HG03066 (cell line): ENCODE results near the gene SMAGP.
"Not testable (repeated sequence)": the region's sequence is repeated elsewhere in the genome, so short reads cannot be mapped to it uniquely, and the experiment has no call there.

Experiments
- ATAC-seq: cut with Tn5 transposase; IDR thresholded peaks from one replicate; pipeline ENCODE4 v1.9.1; 2021; ENCODE audit warnings: low read depth; ENCODE audit not compliant: unreplicated experiment

The SMAGP gene

GRCh38 chr12:51265024-51265423 lies 5.2 kb downstream of the SMAGP start:
- ATAC-seq = no peak

- no peak for ATAC-seq
Observed at GRCh38 chr12:51264297-51264696, 5.9 kb downstream of the SMAGP start.

DNA sequence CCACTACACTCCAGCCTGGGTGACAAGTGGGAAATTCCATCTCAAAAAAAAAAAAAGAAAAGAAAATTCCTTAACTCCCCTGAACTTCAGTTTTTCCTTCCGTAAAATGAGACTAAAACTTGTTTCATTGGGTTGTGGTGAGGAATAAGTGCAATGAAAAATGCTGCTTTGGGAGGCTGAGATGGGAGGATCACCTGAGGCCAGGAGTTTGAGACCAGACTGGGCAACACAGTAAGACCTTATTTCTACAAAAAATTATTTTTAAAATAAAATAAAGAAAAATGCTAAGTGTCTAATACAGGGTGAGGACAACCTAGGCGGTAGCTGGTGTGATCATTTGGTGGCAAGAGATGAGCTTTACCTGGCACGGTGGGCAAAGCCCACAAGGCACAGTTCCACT lies 6.9 kb downstream of the SMAGP start:
- ATAC-seq = no peak

GRCh38 chr12:51262758-51263177 lies 7.4 kb downstream of the SMAGP start:
- ATAC-seq = no peak

GRCh38 chr12:51259600-51259999 lies 10.6 kb downstream of the SMAGP start:
- not testable (repeated sequence) for ATAC-seq

GRCh38 chr12:51254536-51254935 lies 15.7 kb downstream of the SMAGP start:
- ATAC-seq = no peak

DNA sequence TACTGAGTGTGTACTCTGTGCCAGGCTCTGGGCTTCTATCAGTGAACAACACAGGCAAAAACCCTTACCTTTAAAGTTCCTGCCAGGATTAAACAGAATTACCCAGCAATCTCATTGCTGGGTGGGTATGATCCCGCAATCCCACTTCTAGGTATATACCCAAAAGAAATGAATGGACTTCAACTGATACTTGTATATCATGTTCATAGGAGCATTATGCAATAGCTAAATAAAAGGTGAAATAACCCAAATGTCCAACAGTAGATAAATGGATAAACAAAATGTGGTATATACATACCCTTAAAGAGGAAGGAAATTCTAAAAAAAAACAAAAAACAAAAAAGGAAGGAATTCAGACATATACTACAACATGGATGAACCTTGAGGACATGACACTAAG lies 16.9 kb downstream of the SMAGP start:
- no peak for ATAC-seq

DNA sequence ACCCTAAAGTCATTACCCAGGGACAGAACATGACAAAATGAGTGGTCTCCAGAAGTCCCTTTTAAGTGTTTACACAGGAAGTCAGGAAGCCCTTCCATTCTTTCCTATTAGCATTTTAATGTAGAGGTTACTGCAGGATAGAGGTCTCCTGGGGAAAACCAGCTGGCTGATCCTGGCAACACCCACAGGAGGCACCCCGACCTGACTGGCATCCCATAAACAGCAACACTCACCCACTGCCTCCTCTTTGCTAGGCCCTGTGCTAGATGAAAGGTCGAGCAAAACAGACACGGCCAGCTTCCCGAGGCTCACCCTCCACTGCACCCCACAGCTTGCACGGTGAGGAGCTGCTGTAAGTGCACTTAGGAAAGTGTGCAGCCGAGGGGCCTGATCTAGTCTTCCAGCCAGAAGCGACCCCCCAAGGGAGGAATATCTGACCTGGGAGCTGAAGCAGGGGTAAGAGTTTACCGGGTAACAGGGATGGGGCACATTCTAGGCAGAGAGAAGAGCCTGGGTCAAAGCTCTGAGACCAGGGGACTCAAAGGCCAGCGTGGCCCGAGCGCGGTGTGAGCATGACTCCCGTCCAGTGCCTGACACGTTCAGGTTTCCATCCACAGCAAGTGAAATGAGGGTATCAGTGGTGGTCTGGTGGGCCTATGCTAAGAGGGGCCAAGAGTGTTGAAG lies 22.6 kb downstream of the SMAGP start:
- no peak for ATAC-seq

DNA sequence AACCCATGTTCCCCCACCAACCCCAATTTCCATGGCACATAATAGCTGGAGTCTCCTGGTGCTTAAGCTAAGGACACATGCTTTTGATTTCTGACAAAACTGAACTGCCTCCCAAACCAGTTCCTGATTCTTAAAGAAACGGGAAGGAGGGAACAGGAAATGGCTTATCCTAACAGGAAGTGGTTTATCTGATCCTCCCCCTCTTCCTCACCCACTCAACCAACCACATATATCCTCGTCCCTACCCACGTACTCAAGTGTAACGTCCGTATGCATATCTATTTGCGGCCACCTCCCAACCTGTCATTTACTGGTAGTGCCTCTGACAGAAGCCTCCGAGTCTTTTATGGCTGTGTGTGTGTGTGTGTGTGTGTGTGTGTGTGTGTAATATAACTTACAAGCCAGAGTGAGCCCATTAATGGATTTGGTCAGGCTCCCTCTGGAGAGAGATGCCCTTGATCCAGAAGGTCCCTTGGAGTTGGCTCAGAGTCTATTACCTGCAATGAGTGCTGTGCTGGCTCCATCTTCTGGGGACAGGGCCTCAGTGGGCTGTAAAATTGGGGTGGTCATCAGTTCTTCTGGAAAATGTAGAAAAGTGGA lies 23.9 kb downstream of the SMAGP start:
- no peak for ATAC-seq

GRCh38 chr12:51245476-51246253 lies 24.6 kb downstream of the SMAGP start:
- no peak for ATAC-seq

DNA sequence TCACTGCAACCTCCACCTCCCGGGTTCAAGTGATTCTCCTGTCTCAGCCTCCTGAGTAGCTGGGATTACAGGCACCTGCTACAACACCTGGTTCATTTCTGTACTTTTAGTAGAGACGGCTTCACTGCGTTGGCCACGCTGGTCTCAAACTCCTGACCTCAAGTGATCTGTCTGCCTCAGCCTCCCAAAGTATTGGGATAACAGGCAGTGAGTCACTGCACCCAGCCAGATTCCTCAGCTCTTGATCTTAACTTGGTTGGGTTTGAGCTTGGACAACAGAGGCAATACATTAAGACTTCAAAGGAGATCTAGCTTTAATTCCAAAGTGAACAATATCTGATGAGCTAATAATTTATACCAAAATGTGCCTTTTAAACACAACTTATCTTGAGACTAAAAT lies 25.9 kb downstream of the SMAGP start:
- ATAC-seq = no peak

DNA sequence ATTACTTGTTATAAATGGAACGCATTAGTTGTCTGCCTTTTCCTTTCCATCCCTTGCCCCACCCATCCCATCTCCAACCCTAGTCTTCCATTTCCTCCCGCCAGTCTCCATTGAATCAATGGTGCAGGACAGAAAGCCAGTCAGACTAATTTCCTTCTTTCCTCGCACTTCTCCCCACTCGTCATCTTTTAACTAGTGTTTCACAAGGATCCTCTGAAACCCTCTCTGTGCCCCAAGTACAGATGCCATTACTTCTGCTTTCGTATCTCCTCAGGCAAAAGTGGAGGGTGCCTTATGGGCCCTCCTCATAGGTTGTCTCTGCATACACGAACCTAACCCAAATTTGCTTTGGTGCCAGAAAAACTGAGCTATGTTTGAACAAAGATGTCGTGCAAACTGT lies 27.3 kb downstream of the SMAGP start:
- no peak for ATAC-seq

GRCh38 chr12:51242120-51242519 lies 28.1 kb downstream of the SMAGP start:
- no peak for ATAC-seq

- ATAC-seq = no peak
Observed at GRCh38 chr12:51240971-51241370, 29.2 kb downstream of the SMAGP start.

DNA sequence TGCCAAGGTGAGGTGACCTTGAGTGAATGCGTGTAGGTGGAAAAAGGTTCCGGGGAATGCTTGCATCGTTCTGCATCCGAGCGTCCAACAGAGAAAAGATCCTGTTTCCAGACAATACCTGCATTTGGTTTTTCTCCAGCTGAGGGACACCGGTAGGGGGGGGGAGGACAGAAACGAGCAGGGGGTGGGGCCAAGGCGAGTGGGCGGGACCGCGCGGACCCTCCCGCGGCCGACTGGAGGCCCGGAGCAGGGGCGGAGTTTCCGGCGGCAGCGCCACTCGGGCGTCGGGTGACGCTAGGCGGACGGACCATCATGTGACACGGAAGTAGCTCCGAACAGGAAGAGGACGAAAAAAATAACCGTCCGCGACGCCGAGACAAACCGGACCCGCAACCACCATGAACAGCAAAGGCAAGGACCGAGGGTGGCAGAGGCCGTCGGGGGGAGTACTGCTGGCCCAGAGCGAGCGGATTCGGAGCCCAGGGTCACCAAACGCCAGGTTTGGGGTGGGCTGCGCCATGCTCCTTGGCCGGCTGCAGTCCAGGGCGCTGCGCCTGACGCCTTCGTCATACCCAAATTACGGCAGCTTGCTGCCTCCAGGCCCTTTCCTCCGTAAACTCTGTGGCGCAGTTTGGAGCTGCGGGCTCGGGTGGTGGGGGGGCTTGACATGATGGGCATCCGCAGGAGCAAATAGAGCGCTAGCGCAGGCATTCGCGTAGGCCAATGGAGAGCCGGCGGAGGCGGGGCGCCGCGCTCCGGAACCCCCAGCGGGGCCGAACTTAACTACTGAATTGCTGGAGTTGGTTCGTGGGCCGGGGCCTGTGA lies 31.5 kb downstream of the SMAGP start, which contains the start of gene DAZAP2:
DAZAP2 (plus strand) TSS at position 317 of the 825 bp plus-strand sequence; CDS start at position 399, 82 bp downstream.
- peak; percentile 93 for ATAC-seq

DNA sequence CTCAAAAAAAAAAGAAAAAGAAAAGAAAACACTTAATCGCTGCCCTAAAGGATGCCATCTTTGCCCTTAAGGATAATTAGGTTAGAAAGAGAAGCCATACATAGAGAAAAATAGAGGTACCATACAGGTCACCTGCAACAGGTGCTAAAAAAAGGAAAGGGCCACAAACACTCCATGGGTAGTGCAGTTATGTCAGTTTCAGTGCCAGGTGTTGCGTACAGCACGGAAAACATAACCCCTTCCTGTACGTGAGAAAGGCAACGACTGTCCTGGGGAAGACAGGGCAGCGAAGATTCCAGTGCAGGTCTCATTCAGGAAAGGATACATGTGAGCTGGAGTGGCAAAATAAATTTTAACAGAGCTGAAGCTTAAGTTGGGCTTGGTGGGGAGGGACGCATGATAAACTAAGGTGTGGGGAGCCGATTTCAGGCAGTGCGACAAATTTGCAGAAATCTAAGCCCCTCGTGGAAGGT lies 32.1 kb downstream of the SMAGP start:
- peak; percentile 6 for ATAC-seq

DNA sequence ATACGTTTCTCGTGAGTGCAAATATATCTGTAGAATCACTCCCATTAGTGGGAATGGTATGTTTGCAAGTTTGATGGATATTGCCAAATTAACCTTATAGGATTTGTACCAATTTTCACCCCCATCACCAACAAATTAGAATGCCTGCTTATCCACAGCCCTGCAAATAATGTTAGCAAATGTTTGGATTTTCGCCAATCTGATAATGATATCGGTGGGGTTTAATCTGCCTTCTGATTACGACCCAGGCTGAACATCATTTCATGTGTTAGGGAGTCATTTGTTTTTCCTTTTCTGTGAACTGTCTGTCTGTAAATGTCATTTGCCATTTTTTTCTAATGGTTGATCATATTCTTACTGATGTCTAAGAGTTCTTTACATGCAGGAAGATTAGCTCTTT lies 35.7 kb downstream of the SMAGP start:
- ATAC-seq = no peak

DNA sequence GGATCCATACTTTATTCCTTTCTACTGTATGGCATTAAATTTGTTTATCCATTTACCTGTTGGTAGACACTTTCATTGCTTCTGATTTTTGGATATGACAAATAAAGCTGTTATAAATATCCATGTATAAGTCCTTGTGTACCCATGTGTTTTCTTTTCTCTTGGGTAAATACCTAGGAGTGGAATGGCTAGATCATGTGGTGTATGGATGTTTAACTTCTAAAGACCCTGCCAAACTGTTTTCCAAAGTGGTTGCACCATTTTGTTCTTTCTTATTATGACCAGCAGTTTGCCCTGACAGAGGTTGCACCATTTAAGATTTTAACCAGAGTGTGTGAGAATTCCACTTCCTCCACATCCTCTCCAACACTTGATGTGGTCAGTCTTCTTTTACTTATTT lies 37.6 kb downstream of the SMAGP start:
- ATAC-seq = no peak

GRCh38 chr12:51229116-51229809 lies 41.0 kb downstream of the SMAGP start:
- ATAC-seq = no peak

- ATAC-seq = no peak
Observed at GRCh38 chr12:51227962-51228361, 42.3 kb downstream of the SMAGP start.
